WTC11 (cell line): ENCODE results near the gene PLEKHN1.

ENCODE experiments used
- ARID4B ChIP-seq: sonication (generic); formaldehyde crosslinking; IDR thresholded peaks from 2 replicates; pipeline ENCODE4 v1.8.0; 2023; ENCODE audit warnings: missing genetic modification reagents, mild to moderate bottlenecking, borderline replicate concordance
- ATF6 ChIP-seq: sonication (generic); formaldehyde crosslinking; IDR thresholded peaks from 2 replicates; pipeline ENCODE4 v1.8.1; 2023; ENCODE audit warnings: mild to moderate bottlenecking, missing genetic modification reagents
- CREM ChIP-seq: sonication (generic); formaldehyde crosslinking; IDR thresholded peaks from 2 replicates; pipeline ENCODE4 v1.8.1; 2022; ENCODE audit warnings: mild to moderate bottlenecking, missing genetic modification reagents, moderate library complexity
- CTCF ChIP-seq: fragments of 200-600 bp; IDR thresholded peaks from 2 replicates; pipeline ENCODE4 v1.8.0; 2022; ENCODE audit warnings: antibody characterized with exemption
- E2F1 ChIP-seq: sonication (generic); formaldehyde crosslinking; IDR thresholded peaks from 2 replicates; pipeline ENCODE4 v1.8.0; 2022; ENCODE audit warnings: mild to moderate bottlenecking, missing genetic modification reagents
- FOXK1 ChIP-seq: sonication (generic); formaldehyde crosslinking; IDR thresholded peaks from 2 replicates; pipeline ENCODE4 v1.8.0; 2022; ENCODE audit warnings: mild to moderate bottlenecking, moderate library complexity, missing genetic modification reagents
- IRF1 ChIP-seq: sonication (generic); formaldehyde crosslinking; IDR thresholded peaks from 2 replicates; pipeline ENCODE4 v1.8.0; 2023; ENCODE audit warnings: missing genetic modification reagents
- JUN ChIP-seq: sonication (generic); formaldehyde crosslinking; IDR thresholded peaks from 2 replicates; pipeline ENCODE4 v1.8.0; 2023; ENCODE audit warnings: mild to moderate bottlenecking, missing genetic modification reagents
- MAX ChIP-seq: sonication (generic); formaldehyde crosslinking; IDR thresholded peaks from 2 replicates; pipeline ENCODE4 v1.8.0; 2022; ENCODE audit warnings: mild to moderate bottlenecking, missing genetic modification reagents
- MXD4 ChIP-seq: fragments of 250-450 bp; sonication (Bioruptor Pico); IDR thresholded peaks from 2 replicates; pipeline ENCODE4 v1.8.0; 2021; ENCODE audit warnings: mild to moderate bottlenecking, moderate library complexity, borderline replicate concordance
- NFE2L1 ChIP-seq: sonication (generic); formaldehyde crosslinking; IDR thresholded peaks from 2 replicates; pipeline ENCODE4 v1.8.1; 2023; ENCODE audit warnings: missing genetic modification reagents
- SP1 ChIP-seq: sonication (generic); formaldehyde crosslinking; conservative IDR thresholded peaks from 2 replicates; pipeline ENCODE4 v1.8.1; 2022; ENCODE audit warnings: missing genetic modification reagents
- TEAD1 ChIP-seq: sonication (generic); formaldehyde crosslinking; IDR thresholded peaks from 2 replicates; pipeline ENCODE4 v1.8.0; 2022; ENCODE audit warnings: mild to moderate bottlenecking, missing genetic modification reagents

GRCh38 chr1:981491-981954, 15.2 kb downstream of the PLEKHN1 start:
- TF ChIP-seq E2F1 (CRISPR knock-in tag) (no peak), MXD4 (CRISPR knock-in tag) (no peak), CTCF (no peak), CREM (no peak), JUN (CRISPR knock-in tag) (no peak), FOXK1 (CRISPR knock-in tag) (no peak), ARID4B (CRISPR knock-in tag) (no peak), NFE2L1 (CRISPR knock-in tag) (no peak), IRF1 (CRISPR knock-in tag) (no peak), MAX (CRISPR knock-in tag) (no peak), SP1 (CRISPR knock-in tag) (no peak), ATF6 (CRISPR knock-in tag) (no peak), TEAD1 (no peak)
